Calu3 (cell line): ENCODE results near the gene WDFY4. TPM values are rescaled to one million over a fixed set of nuclear protein-coding genes. Genes with fewer than 3 reads are reported as not detected.

Source experiments
- BruUV-seq: library from RNA; stranded (reverse); fragments of 400-500 nt; replicated peaks from 2 replicates; lab custom pipeline; 2021; lab: Mats Ljungman, UMichigan
- CTCF ChIA-PET: fragments of 300-600 bp; sonication (Branson Sonifier 250); formaldehyde crosslinking; loops from one replicate; lab custom pipeline; 2022; ENCODE audit warnings: antibody characterized with exemption; lab: Charles Lee
- DNase-seq: peaks from one replicate; pipeline ENCODE4 v3.0.0; 2022
- H3K27ac Mint-ChIP-seq: one replicate; pipeline ENCODE4 v1.8.0; 2022; ENCODE audit warnings: mixed read lengths; ENCODE audit not compliant: unreplicated experiment
- H3K27me3 Mint-ChIP-seq: one replicate; pipeline ENCODE4 v1.8.0; 2022; ENCODE audit warnings: mixed read lengths; ENCODE audit not compliant: unreplicated experiment
- H3K36me3 Mint-ChIP-seq: one replicate; pipeline ENCODE4 v1.8.0; 2022; ENCODE audit warnings: mild to moderate bottlenecking, moderate library complexity, mixed read lengths; ENCODE audit not compliant: insufficient read depth, unreplicated experiment
- H3K4me1 Mint-ChIP-seq: one replicate; pipeline ENCODE4 v1.8.0; 2022; ENCODE audit warnings: mild to moderate bottlenecking, low read depth, mixed read lengths; ENCODE audit not compliant: unreplicated experiment
- H3K4me3 Mint-ChIP-seq: one replicate; pipeline ENCODE4 v1.8.0; 2022; ENCODE audit warnings: mild to moderate bottlenecking, low read depth, moderate library complexity, mixed read lengths; ENCODE audit not compliant: unreplicated experiment
- H3K9me3 Mint-ChIP-seq: one replicate; pipeline ENCODE4 v1.8.0; 2022; ENCODE audit warnings: low read depth, mixed read lengths; ENCODE audit not compliant: unreplicated experiment
- intact Hi-C: fragments of 100-400 bp; cut with micrococcal nuclease; formaldehyde crosslinking; loops from one replicate; pipeline ENCODE4 v1.10.0; 2022; ENCODE audit not compliant: unreplicated experiment
- total RNA-seq: library from RNA; stranded (reverse); gene quantifications from 2 replicates; pipeline ENCODE4 v1.2.3, GENCODE V29; 2022
- TF ChIP-seq, protein P1 (sequence below): fragments of 200-600 bp; IDR thresholded peaks from one replicate; pipeline ENCODE4 v1.8.0; 2022; ENCODE audit warnings: antibody characterized with exemption; ENCODE audit not compliant: unreplicated experiment

The WDFY4 gene
- total RNA-seq, 1 experiment from 2014 or later: not detected

DNA sequence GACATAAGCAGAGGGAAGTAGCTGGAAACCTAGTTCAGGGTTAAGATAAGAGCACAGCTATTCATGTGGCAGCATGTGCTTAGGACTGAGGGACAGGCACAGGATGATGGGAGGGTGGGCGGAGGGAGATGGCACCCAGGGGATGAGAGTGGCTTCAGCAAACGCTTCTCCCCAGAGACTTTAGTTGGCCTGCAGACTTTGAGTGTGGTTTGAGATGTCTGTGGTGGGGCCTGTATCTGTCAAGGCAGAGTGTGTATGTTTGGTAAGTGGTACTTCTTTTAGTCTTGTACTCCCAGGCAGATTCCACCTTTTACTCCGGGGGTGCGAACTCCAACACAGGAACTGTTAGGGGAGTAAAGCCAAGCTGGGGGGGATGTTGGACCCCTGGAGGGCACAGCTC, 88.9 kb downstream of the WDFY4 start:
- H3K9me3 Mint-ChIP-seq: no peaks in the 10 kb centered on the region
- H3K27me3 Mint-ChIP-seq: peaks cover 81% of the 10 kb centered on the region
- no peaks in the 10 kb centered on the region for H3K36me3 Mint-ChIP-seq
- no TSS peak for BruUV-seq
- no peak for DNase-seq
- CTCF ChIA-PET: no interaction called here
- no peaks in the 10 kb centered on the region for H3K4me1 Mint-ChIP-seq
- intact Hi-C loops: no loop called here
- no peak overlapping the region for H3K4me3 Mint-ChIP-seq
- no peak overlapping the region for H3K27ac Mint-ChIP-seq
- TF ChIP-seq, protein P1, sequence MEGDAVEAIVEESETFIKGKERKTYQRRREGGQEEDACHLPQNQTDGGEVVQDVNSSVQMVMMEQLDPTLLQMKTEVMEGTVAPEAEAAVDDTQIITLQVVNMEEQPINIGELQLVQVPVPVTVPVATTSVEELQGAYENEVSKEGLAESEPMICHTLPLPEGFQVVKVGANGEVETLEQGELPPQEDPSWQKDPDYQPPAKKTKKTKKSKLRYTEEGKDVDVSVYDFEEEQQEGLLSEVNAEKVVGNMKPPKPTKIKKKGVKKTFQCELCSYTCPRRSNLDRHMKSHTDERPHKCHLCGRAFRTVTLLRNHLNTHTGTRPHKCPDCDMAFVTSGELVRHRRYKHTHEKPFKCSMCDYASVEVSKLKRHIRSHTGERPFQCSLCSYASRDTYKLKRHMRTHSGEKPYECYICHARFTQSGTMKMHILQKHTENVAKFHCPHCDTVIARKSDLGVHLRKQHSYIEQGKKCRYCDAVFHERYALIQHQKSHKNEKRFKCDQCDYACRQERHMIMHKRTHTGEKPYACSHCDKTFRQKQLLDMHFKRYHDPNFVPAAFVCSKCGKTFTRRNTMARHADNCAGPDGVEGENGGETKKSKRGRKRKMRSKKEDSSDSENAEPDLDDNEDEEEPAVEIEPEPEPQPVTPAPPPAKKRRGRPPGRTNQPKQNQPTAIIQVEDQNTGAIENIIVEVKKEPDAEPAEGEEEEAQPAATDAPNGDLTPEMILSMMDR: no peak

DNA sequence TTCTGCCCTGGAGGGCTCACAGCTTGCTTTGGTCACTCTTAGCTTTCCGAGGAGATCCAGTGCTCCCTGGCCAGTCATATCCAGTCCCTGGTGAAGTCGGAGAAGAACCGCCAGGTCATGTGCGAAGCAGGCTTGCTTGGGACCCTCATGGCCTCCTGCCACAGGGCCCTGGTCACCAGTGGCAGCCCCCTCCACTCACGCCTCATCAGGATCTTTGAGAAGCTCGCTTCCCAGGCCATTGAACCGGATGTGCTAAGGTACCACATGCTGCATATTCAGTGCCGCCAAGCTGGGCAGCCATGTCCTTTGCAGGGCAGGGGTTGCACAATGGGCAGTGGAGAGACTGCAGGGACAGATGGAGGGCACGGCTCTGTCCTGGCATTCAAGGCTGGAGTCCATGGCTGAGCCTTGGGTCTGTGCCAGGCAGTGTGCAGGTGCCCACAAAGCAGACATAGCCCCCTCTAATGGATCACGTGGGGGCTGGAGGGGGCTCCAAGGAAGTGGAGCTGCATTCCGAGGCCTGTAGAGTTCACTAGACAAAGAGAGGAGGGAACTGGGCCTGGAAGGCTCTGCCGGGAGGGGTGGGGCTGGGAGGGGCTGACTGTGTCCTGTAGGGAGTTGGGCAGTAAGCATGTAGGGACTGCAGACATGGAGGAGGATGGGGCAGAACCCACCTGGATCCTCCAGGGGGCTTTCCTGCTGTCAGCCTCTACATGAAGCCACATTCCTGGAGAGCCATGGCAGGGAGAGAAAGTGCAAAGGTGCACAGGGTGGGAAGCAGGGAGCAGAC, 89.9 kb downstream of the WDFY4 start:
- BruUV-seq: no TSS peak
- Mint-ChIP-seq H3K27ac (no peak overlapping the region), H3K27me3 (peaks cover 71% of the 10 kb centered on the region), H3K4me3 (no peak overlapping the region), H3K9me3 (no peaks in the 10 kb centered on the region), H3K4me1 (no peaks in the 10 kb centered on the region), H3K36me3 (no peaks in the 10 kb centered on the region)
- CTCF ChIA-PET: interaction anchor here (0.9 kb wide), 1 partner anchor 11 kb away, joined by 3 read pairs; no protein-coding TSS in a partner anchor
- no peak for DNase-seq
- intact Hi-C loops: no loop called here
- TF ChIP-seq, protein P1: no peak

DNA sequence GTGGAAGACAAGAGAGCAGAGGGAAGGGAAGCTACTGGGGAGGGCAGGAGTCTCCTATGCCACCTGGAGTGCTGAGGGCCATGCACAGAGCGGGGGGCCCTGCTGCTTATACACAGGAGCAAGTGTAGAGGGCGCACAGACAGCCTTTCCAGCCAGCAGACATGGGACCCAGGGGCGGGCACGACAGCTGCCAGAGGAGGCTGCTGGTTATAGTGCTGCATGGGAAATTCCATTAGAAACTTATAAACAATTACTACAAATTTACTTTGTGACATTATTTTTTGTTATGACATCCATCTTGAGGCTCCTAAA, 90.5 kb downstream of the WDFY4 start:
- H3K9me3 Mint-ChIP-seq: no peaks in the 10 kb centered on the region
- no peak for DNase-seq
- H3K36me3 Mint-ChIP-seq: no peaks in the 10 kb centered on the region
- CTCF ChIA-PET: interaction anchor here (0.9 kb wide), 1 partner anchor 12 kb away, joined by 3 read pairs; no protein-coding TSS in a partner anchor
- no peaks in the 10 kb centered on the region for H3K4me1 Mint-ChIP-seq
- no peak overlapping the region for H3K27ac Mint-ChIP-seq
- H3K4me3 Mint-ChIP-seq: no peak overlapping the region
- TF ChIP-seq, protein P1: no peak
- no TSS peak for BruUV-seq
- intact Hi-C loops: no loop called here
- peaks cover 70% of the 10 kb centered on the region for H3K27me3 Mint-ChIP-seq

DNA sequence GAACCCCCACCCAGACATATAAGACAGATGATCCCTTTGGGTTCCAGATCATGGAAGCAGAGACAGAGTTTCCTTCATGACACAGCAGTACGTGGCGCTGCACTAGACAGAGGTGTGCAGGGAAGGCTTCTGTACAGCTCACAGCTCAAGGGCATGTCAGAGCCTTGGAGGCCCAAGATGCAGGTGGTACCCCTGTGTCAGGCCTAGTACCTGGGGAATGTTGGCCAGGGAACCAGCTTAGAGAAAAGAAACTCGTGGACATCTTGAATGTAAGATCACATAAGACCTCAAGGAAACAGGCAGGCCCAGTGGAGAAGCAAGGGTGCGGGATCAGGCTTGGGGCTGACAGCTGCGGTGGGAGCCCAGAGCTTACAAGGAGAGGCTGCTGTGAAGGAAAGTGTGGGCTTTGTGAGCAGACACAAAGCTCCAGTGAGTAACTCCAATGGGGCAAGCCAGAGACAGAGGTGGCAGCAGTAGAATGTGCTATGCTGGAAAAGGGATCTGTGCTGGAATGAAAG, 91.4 kb downstream of the WDFY4 start:
- BruUV-seq: no TSS peak
- Mint-ChIP-seq H3K4me1 (no peaks in the 10 kb centered on the region), H3K9me3 (no peaks in the 10 kb centered on the region), H3K27me3 (peaks cover 70% of the 10 kb centered on the region), H3K27ac (no peak overlapping the region), H3K4me3 (no peak overlapping the region), H3K36me3 (no peaks in the 10 kb centered on the region)
- intact Hi-C loops: no loop called here
- no peak for DNase-seq
- TF ChIP-seq, protein P1: no peak
- CTCF ChIA-PET: no interaction called here
